Ovary (tissue), 9 donors: ENCODE data around the gene TP63. TPM values are rescaled to one million over a fixed set of nuclear protein-coding genes. Genes with fewer than 3 reads are reported as not detected.

Experiments
- DNase-seq, 5 donors: peaks; one replicate each; pipeline ENCODE4 v3.0.0-alpha.2; 2019 to 2020
- H3K27ac ChIP-seq, 2 donors: fragments of 200-600 bp; one replicate each; pipeline versions ENCODE4 v1.5.1 to v1.8.0; 2019 to 2022
- H3K27me3 ChIP-seq: fragments of 200-600 bp; one replicate; pipeline ENCODE4 v1.8.0; 2022
- H3K36me3 ChIP-seq: fragments of 200-600 bp; sonication (generic); one replicate; pipeline ENCODE4 v1.5.1; 2019
- H3K4me1 ChIP-seq: one replicate; pipeline ENCODE4 v1.8.1; 2013; ENCODE audit warnings: mild to moderate bottlenecking, moderate library complexity; ENCODE audit not compliant: insufficient read depth
- H3K4me3 ChIP-seq: fragments of 200-600 bp; sonication (generic); one replicate; pipeline ENCODE4 v1.5.1; 2017
- H3K9me3 ChIP-seq, 2 donors: fragments of 200-600 bp in 1 of 2; sonication (generic) in 1 of 2; one replicate each; pipeline versions ENCODE4 v1.5.1 to v1.8.1; 2013 to 2019; ENCODE audit warnings: mild to moderate bottlenecking in 1 of 2, moderate library complexity in 1 of 2
- CTCF ChIP-seq, 3 donors: fragments of 450-650 bp in 2 of 3; fragments of 200-600 bp in 1 of 3; IDR thresholded peaks; one replicate each; pipeline versions ENCODE4 v1.5.1 to v1.8.0; 2016 to 2022; ENCODE audit warnings: antibody characterized with exemption in 3 of 3, mild to moderate bottlenecking in 1 of 3
- EP300 ChIP-seq: sonication (generic); formaldehyde crosslinking; IDR thresholded peaks from one replicate; pipeline ENCODE4 v1.6.1; 2017; ENCODE audit warnings: antibody characterized with exemption
- POLR2A ChIP-seq: fragments of 450-650 bp; IDR thresholded peaks from one replicate; pipeline ENCODE4 v1.6.1; 2017; ENCODE audit warnings: antibody characterized with exemption, mild to moderate bottlenecking, moderate library complexity
- WGBS, 3 donors: extraction: QIAGEN DNeasy Blood & Tissue Kit in 1 of 3; methylation state at CpG; one replicate each; pipeline versions ENCODE4 v1.1.5 to v1.1.7; 2013 to 2017; 5-methylcytosine and 5-hydroxymethylcytosine counted together
- intact Hi-C, 4 donors: fragments of 100-400 bp; cut with DNase I; formaldehyde crosslinking; loops; one replicate each; pipeline versions ENCODE4 v1.11.0 to v1.15.1; 2022 to 2023
- polyA plus RNA-seq, 2 donors: library from polyadenylated mRNA; stranded (reverse); fragments of 200-250 nt in 1 of 2; fragments of 350-450 nt in 1 of 2; fragmentation: Illumina TruSeq in 1 of 2; extraction: RNeasy Lipid Tissue Mini Kit (QIAGEN cat#74804) in 1 of 2; gene quantifications; one replicate each; pipeline ENCODE4 v1.2.3, GENCODE V29; 2013 to 2014
- total RNA-seq, 7 donors: library from RNA; depleted of rRNA in 2 of 7; stranded (reverse); fragments of >200 nt in 2 of 7; fragmentation: NEBNext Ultra II Directional in 3 of 7; extraction: Animal tissue kit (Norgen Biotek cat#: 25700) in 3 of 7; gene quantifications; one replicate each; pipeline versions ENCODE4 v1.1.0 to v1.2.4, GENCODE V29; 2016 to 2023
- donor health status: DM: no; HTN: no; CAD: no; lungs with moderate emphysema.
- donor health status: DM: no; HTN: no; CAD: no.
- donor health status: Bipolar disorder and iron deficiency.
- donor health status: DM: yes; HTN: yes; CAD: no.
- donor health status: DM: no; HTN: no; CAD: no.
- donor health status: DM: yes; HTN: yes; CAD: no.

The TP63 gene
- total and polyA plus RNA-seq, 9 donors = 0.15 to 0.79 (median 0.22) TPM; not detected in 1

- TF ChIP-seq EP300 (no peak), POLR2A (no peak), CTCF (IDR thresholded peaks at IDR 0.05) (no peak)
- intact Hi-C loops = no loop called here
- Histone ChIP-seq H3K27me3 (no peaks in the 10 kb centered on the region), H3K36me3 (no peaks in the 10 kb centered on the region), H3K27ac (no peak overlapping the region), H3K9me3 (no peaks in the 10 kb centered on the region), H3K4me3 (no peak overlapping the region), H3K4me1 (no peaks in the 10 kb centered on the region)
- DNase-seq = no peak
Measured at GRCh38 chr3:189587664-189588040, 43.5 kb upstream of the TP63 start.

- Histone ChIP-seq H3K9me3 (no peaks in the 10 kb centered on the region), H3K27me3 (no peaks in the 10 kb centered on the region), H3K27ac (no peak overlapping the region), H3K36me3 (no peaks in the 10 kb centered on the region), H3K4me3 (no peak overlapping the region), H3K4me1 (no peaks in the 10 kb centered on the region)
- DNase-seq = no peak
- no peak for TF ChIP-seq EP300
- no peak for TF ChIP-seq CTCF (IDR thresholded peaks at IDR 0.05)
- TF ChIP-seq POLR2A = no peak
- WGBS, 3 donors = 17 to 31% (median 21%) methylated on average over 1 of the region's 1 CpG
- intact Hi-C loops = no loop called here
Measured at GRCh38 chr3:189588070-189588469, 43.1 kb upstream of the TP63 start.

GRCh38 chr3:189588475-189589178 lies 42.6 kb upstream of the TP63 start:
- Histone ChIP-seq H3K27me3 (no peaks in the 10 kb centered on the region), H3K9me3 (no peaks in the 10 kb centered on the region), H3K36me3 (no peaks in the 10 kb centered on the region), H3K4me1 (no peaks in the 10 kb centered on the region), H3K4me3 (no peak overlapping the region), H3K27ac (no peak overlapping the region)
- intact Hi-C loops = no loop called here
- no peak for DNase-seq
- TF ChIP-seq CTCF (IDR thresholded peaks at IDR 0.05) (no peak), EP300 (no peak)
- 62 to 68% (median 64%) methylated on average over 5 of the region's 5 CpGs for WGBS, 3 donors

GRCh38 chr3:189589179-189589569 lies 42.0 kb upstream of the TP63 start:
- 95 to 100% (median 96%) methylated on average over 1 of the region's 1 CpG for WGBS, 3 donors
- intact Hi-C loops = no loop called here
- Histone ChIP-seq H3K4me3 (no peak overlapping the region), H3K36me3 (no peaks in the 10 kb centered on the region), H3K9me3 (no peaks in the 10 kb centered on the region), H3K27ac (no peak overlapping the region), H3K4me1 (no peaks in the 10 kb centered on the region), H3K27me3 (no peaks in the 10 kb centered on the region)
- DNase-seq = no peak
- no peak for TF ChIP-seq CTCF (IDR thresholded peaks at IDR 0.05)
- no peak for TF ChIP-seq POLR2A
- TF ChIP-seq EP300 = no peak
